HEK293 (cell line): ENCODE results near the gene OPN5.

Experiments used
- CTCF ChIA-PET: fragments of 350-600 bp; formaldehyde crosslinking; extraction: SDS; loops from one replicate; lab custom pipeline; 2021; ENCODE audit warnings: antibody characterized with exemption; lab: Yijun Ruan, JAX
- POLR2A ChIA-PET: fragments of 300-600 bp; formaldehyde crosslinking; extraction: SDS; loops from one replicate; lab custom pipeline; 2020; ENCODE audit warnings: antibody characterized with exemption, inconsistent platforms; lab: Yijun Ruan, JAX
- H3K27ac ChIP-seq: fragments of 200-500 bp; sonication (Bioruptor generic); 2 replicates; pipeline ENCODE4 v1.5.1; 2014; ENCODE audit warnings: low read depth, low read length, control low read depth, inconsistent platforms; ENCODE audit errors: extremely low read depth
- H3K36me3 ChIP-seq, 2 experiments: fragments of 200-500 bp in 1 of 2; sonication (Bioruptor generic) in 1 of 2; 1 replicate in 1 of 2; 2 replicates in 1 of 2; pipeline ENCODE4 v1.5.1; 2014 to 2017; ENCODE audit warnings: inconsistent platforms in 2 of 2, low read length in 2 of 2; ENCODE audit not compliant: control insufficient read depth in 2 of 2, insufficient read depth in 1 of 2
- H3K4me1 ChIP-seq: fragments of 200-500 bp; sonication (Bioruptor generic); 2 replicates; pipeline ENCODE4 v1.5.1; 2014; ENCODE audit warnings: mild to moderate bottlenecking, low read length, inconsistent platforms; ENCODE audit not compliant: control insufficient read depth, insufficient read depth
- H3K4me3 ChIP-seq: 2 replicates; pipeline ENCODE4 v1.5.1; 2011; ENCODE audit warnings: low read depth, mild to moderate bottlenecking, control low read depth, low read length, moderate library complexity
- H3K9me3 ChIP-seq: fragments of 200-500 bp; sonication (Bioruptor generic); 2 replicates; pipeline ENCODE4 v1.5.1; 2014; ENCODE audit warnings: low read depth, low read length, inconsistent platforms; ENCODE audit not compliant: control insufficient read depth, insufficient read depth
- BCL6B ChIP-seq: fragments of 450-650 bp; formaldehyde crosslinking; IDR thresholded peaks from 2 replicates; pipeline ENCODE4 v1.5.1; 2017; ENCODE audit warnings: missing biosample characterization, missing genetic modification characterization
- GLI2 ChIP-seq: fragments of 450-650 bp; formaldehyde crosslinking; IDR thresholded peaks from 2 replicates; pipeline ENCODE4; 2017; ENCODE audit warnings: missing biosample characterization, missing genetic modification characterization, low read depth, borderline replicate concordance
- KLF8 ChIP-seq: fragments of 450-650 bp; formaldehyde crosslinking; IDR thresholded peaks from 2 replicates; pipeline ENCODE4 v1.5.1; 2016; ENCODE audit warnings: missing biosample characterization, missing genetic modification characterization
- MYNN ChIP-seq: fragments of 450-650 bp; formaldehyde crosslinking; IDR thresholded peaks from 2 replicates; pipeline ENCODE4 v1.5.1; 2016; ENCODE audit warnings: missing biosample characterization, missing genetic modification characterization, borderline replicate concordance
- PBX3 ChIP-seq: sonication (generic); formaldehyde crosslinking; IDR thresholded peaks from 2 replicates; pipeline ENCODE4 v1.8.1; 2022; ENCODE audit warnings: mild to moderate bottlenecking, moderate library complexity, missing genetic modification reagents
- PRDM6 ChIP-seq: fragments of 450-650 bp; formaldehyde crosslinking; IDR thresholded peaks from 2 replicates; pipeline ENCODE4 v1.5.1; 2017; ENCODE audit warnings: missing biosample characterization, missing genetic modification characterization
- WT1 ChIP-seq: fragments of 450-650 bp; formaldehyde crosslinking; IDR thresholded peaks from 2 replicates; pipeline ENCODE4 v1.5.1; 2016; ENCODE audit warnings: missing biosample characterization, missing genetic modification characterization
- ZBTB48 ChIP-seq: fragments of 450-650 bp; formaldehyde crosslinking; IDR thresholded peaks from 2 replicates; pipeline ENCODE4 v1.5.1; 2016; ENCODE audit warnings: missing biosample characterization, missing genetic modification characterization
- ZNF148 ChIP-seq: fragments of 450-650 bp; formaldehyde crosslinking; IDR thresholded peaks from 2 replicates; pipeline ENCODE4 v1.5.0; 2017; ENCODE audit warnings: missing biosample characterization, missing genetic modification characterization, borderline replicate concordance
- ZNF174 ChIP-seq: fragments of 450-650 bp; formaldehyde crosslinking; IDR thresholded peaks from 2 replicates; pipeline ENCODE4 v1.5.0; 2017; ENCODE audit warnings: missing biosample characterization, mild to moderate bottlenecking, missing genetic modification characterization
- ZNF19 ChIP-seq: fragments of 450-650 bp; formaldehyde crosslinking; IDR thresholded peaks from 2 replicates; pipeline ENCODE4; 2016; ENCODE audit warnings: missing biosample characterization, missing genetic modification characterization, low read depth
- ZNF214 ChIP-seq: fragments of 450-650 bp; formaldehyde crosslinking; IDR thresholded peaks from 2 replicates; pipeline ENCODE4 v1.5.1; 2017; ENCODE audit warnings: missing biosample characterization, mild to moderate bottlenecking, missing genetic modification characterization, borderline replicate concordance
- ZNF24 ChIP-seq: fragments of 450-650 bp; formaldehyde crosslinking; IDR thresholded peaks from 2 replicates; pipeline ENCODE4 v1.5.1; 2016; ENCODE audit warnings: missing biosample characterization, missing genetic modification characterization
- ZNF398 ChIP-seq: fragments of 450-650 bp; formaldehyde crosslinking; IDR thresholded peaks from 2 replicates; pipeline ENCODE4 v1.5.1; 2017; ENCODE audit warnings: missing biosample characterization, missing genetic modification characterization
- ZNF488 ChIP-seq: fragments of 450-650 bp; formaldehyde crosslinking; IDR thresholded peaks from 2 replicates; pipeline ENCODE4 v1.5.1; 2016; ENCODE audit warnings: missing biosample characterization, missing genetic modification characterization
- ZNF561 ChIP-seq: fragments of 450-650 bp; IDR thresholded peaks from 2 replicates; pipeline ENCODE4 v1.5.1; 2018; ENCODE audit warnings: missing biosample characterization, missing genetic modification characterization, borderline replicate concordance
- ZNF580 ChIP-seq: fragments of 450-650 bp; formaldehyde crosslinking; IDR thresholded peaks from 2 replicates; pipeline ENCODE4 v1.5.1; 2016; ENCODE audit warnings: missing biosample characterization, missing genetic modification characterization
- ZNF670 ChIP-seq: fragments of 450-650 bp; formaldehyde crosslinking; IDR thresholded peaks from 2 replicates; pipeline ENCODE4 v1.5.1; 2016; ENCODE audit warnings: missing biosample characterization, missing genetic modification characterization, low read depth
- ZNF692 ChIP-seq: fragments of 450-650 bp; formaldehyde crosslinking; IDR thresholded peaks from 2 replicates; pipeline ENCODE4 v1.5.1; 2016; ENCODE audit warnings: missing biosample characterization, missing genetic modification characterization
- ZNF776 ChIP-seq: fragments of 450-650 bp; formaldehyde crosslinking; IDR thresholded peaks from 2 replicates; pipeline ENCODE4 v1.5.0; 2017; ENCODE audit warnings: missing biosample characterization, missing genetic modification characterization, borderline replicate concordance
- ZNF792 ChIP-seq: fragments of 450-650 bp; formaldehyde crosslinking; IDR thresholded peaks from 2 replicates; pipeline ENCODE4 v1.5.1; 2016; ENCODE audit warnings: missing biosample characterization, missing genetic modification characterization

OPN5 gene

GRCh38 chr6:47736083-47736700 lies 45.6 kb upstream of the OPN5 start (continued):
- TF ChIP-seq PBX3 (CRISPR knock-in tag) (no peak), ZNF19 (tag by site-specific recombination) (no peak), WT1 (tag by site-specific recombination) (no peak), GLI2 (tag by site-specific recombination) (no peak), ZNF792 (tag by site-specific recombination) (no peak), ZNF398 (no peak), BCL6B (tag by site-specific recombination) (no peak)

GRCh38 chr6:47737406-47737805 lies 44.4 kb upstream of the OPN5 start:
- no peak for TF ChIP-seq KLF8
- no peak for TF ChIP-seq ZNF580 (tag by site-specific recombination)
- TF ChIP-seq ZNF692 (tag by site-specific recombination), result no peak
- no peak for TF ChIP-seq ZNF148 (tag by site-specific recombination)
- no peak for TF ChIP-seq PRDM6 (tag by site-specific recombination)
- no peak for TF ChIP-seq ZNF24
- TF ChIP-seq ZNF174 (tag by site-specific recombination), result no peak
- no peak for TF ChIP-seq MYNN (tag by site-specific recombination)
- no peak for TF ChIP-seq ZNF670
- TF ChIP-seq ZNF488 (tag by site-specific recombination), result no peak
- no peak for TF ChIP-seq ZBTB48 (tag by site-specific recombination)
- TF ChIP-seq ZNF214 (tag by site-specific recombination), result no peak
- no peak for TF ChIP-seq ZNF561 (tag by site-specific recombination)
- TF ChIP-seq ZNF776, result no peak
- TF ChIP-seq, all 188 proteins: peak for 0
- Histone ChIP-seq H3K4me1 (peaks cover 7% of the 10 kb centered on the region; the same call in 1 of the 2 replicates), H3K4me3 (no peak overlapping the region), H3K36me3 (no peaks in the 10 kb centered on the region), H3K9me3 (no peaks in the 10 kb centered on the region), H3K27ac (no peak overlapping the region)
- CTCF ChIA-PET, result interaction anchor here (0.8 kb wide), 1 partner anchor 91 kb away, joined by 5 read pairs; no protein-coding TSS in a partner anchor
- POLR2A ChIA-PET, result no interaction called here
